ENCODE results near the gene NAA10.

Gene NAA10

GRCh38 chrX:153955228-153955732, 20.4 kb upstream of the NAA10 start:
- H3K4me3 ChIP-seq (ENCODE audit: low read length) = no peak overlapping the region
- no peak overlapping the region for H3K9ac ChIP-seq (ENCODE audit: low read depth, low read length)
- no peaks in the 10 kb centered on the region for H3K9me3 ChIP-seq (ENCODE audit: insufficient read depth, low read depth, low read length)
- H3K27ac ChIP-seq (ENCODE audit: low read depth, low read length) = no peak overlapping the region
- no peaks in the 10 kb centered on the region for H3K4me1 ChIP-seq (ENCODE audit: insufficient read depth, low read length)
- H3K36me3 ChIP-seq (ENCODE audit: insufficient read depth, low read length) = peaks cover 98% of the 10 kb centered on the region
- WGBS = 94% methylated on average over 12 of the region's 12 CpGs
- H3K27me3 ChIP-seq (ENCODE audit: insufficient read depth, low read length) = no peaks in the 10 kb centered on the region

- Histone ChIP-seq H3K4me3 (ENCODE audit: low read length) (no peak overlapping the region), H3K27me3 (ENCODE audit: insufficient read depth, low read length) (no peaks in the 10 kb centered on the region), H3K9ac (ENCODE audit: low read depth, low read length) (no peak overlapping the region), H3K27ac (ENCODE audit: low read depth, low read length) (no peak overlapping the region), H3K9me3 (ENCODE audit: insufficient read depth, low read depth, low read length) (no peaks in the 10 kb centered on the region), H3K36me3 (ENCODE audit: insufficient read depth, low read length) (peaks cover 98% of the 10 kb centered on the region), H3K4me1 (ENCODE audit: insufficient read depth, low read length) (no peaks in the 10 kb centered on the region)
- 95% methylated on average over 44 of the region's 44 CpGs for WGBS
These were observed 19.9 kb upstream of the NAA10 start for GRCh38 chrX:153954558-153955227.

- 92% methylated on average over 33 of the region's 33 CpGs for WGBS
- Histone ChIP-seq H3K9ac (ENCODE audit: low read depth, low read length) (no peak overlapping the region), H3K4me1 (ENCODE audit: insufficient read depth, low read length) (no peaks in the 10 kb centered on the region), H3K36me3 (ENCODE audit: insufficient read depth, low read length) (peaks cover 96% of the 10 kb centered on the region), H3K27me3 (ENCODE audit: insufficient read depth, low read length) (no peaks in the 10 kb centered on the region), H3K9me3 (ENCODE audit: insufficient read depth, low read depth, low read length) (no peaks in the 10 kb centered on the region), H3K4me3 (ENCODE audit: low read length) (no peak overlapping the region), H3K27ac (ENCODE audit: low read depth, low read length) (no peak overlapping the region; the same call in 1 of the 2 replicates)
These were observed 19.2 kb upstream of the NAA10 start for GRCh38 chrX:153953892-153954557.

- H3K27ac ChIP-seq (ENCODE audit: low read depth, low read length) = peak overlapping the region; percentile 79
- WGBS = 39% methylated on average over 32 of the region's 33 CpGs
- H3K4me3 ChIP-seq (ENCODE audit: low read length) = no peak overlapping the region
- H3K36me3 ChIP-seq (ENCODE audit: insufficient read depth, low read length) = peaks cover 90% of the 10 kb centered on the region
- no peak overlapping the region for H3K9ac ChIP-seq (ENCODE audit: low read depth, low read length)
- H3K4me1 ChIP-seq (ENCODE audit: insufficient read depth, low read length) = no peaks in the 10 kb centered on the region
- no peaks in the 10 kb centered on the region for H3K9me3 ChIP-seq (ENCODE audit: insufficient read depth, low read depth, low read length)
- H3K27me3 ChIP-seq (ENCODE audit: insufficient read depth, low read length) = no peaks in the 10 kb centered on the region
These were observed 18.5 kb upstream of the NAA10 start for GRCh38 chrX:153953342-153953830.

- H3K36me3 ChIP-seq (ENCODE audit: insufficient read depth, low read length) = peaks cover 86% of the 10 kb centered on the region
- H3K9me3 ChIP-seq (ENCODE audit: insufficient read depth, low read depth, low read length) = no peaks in the 10 kb centered on the region
- 0 out of 2 replicates have a peak, but pooled peaks cover 4% of the 10 kb centered on the region for H3K4me1 ChIP-seq (ENCODE audit: insufficient read depth, low read length)
- no peak overlapping the region for H3K9ac ChIP-seq (ENCODE audit: low read depth, low read length)
- H3K4me3 ChIP-seq (ENCODE audit: low read length) = no peak overlapping the region
- H3K27ac ChIP-seq (ENCODE audit: low read depth, low read length) = peak overlapping the region; percentile 79
- WGBS = 95% methylated on average over 32 of the region's 32 CpGs
- H3K27me3 ChIP-seq (ENCODE audit: insufficient read depth, low read length) = no peaks in the 10 kb centered on the region
These were observed 17.7 kb upstream of the NAA10 start for GRCh38 chrX:153952373-153953026.

GRCh38 chrX:153951683-153952372, 17.0 kb upstream of the NAA10 start:
- 0 out of 2 replicates have a peak, but pooled peaks cover 5% of the 10 kb centered on the region for H3K4me1 ChIP-seq (ENCODE audit: insufficient read depth, low read length)
- peaks cover 83% of the 10 kb centered on the region for H3K36me3 ChIP-seq (ENCODE audit: insufficient read depth, low read length)
- H3K27ac ChIP-seq (ENCODE audit: low read depth, low read length) = no peak overlapping the region; the same call in 1 of the 2 replicates
- no peaks in the 10 kb centered on the region for H3K9me3 ChIP-seq (ENCODE audit: insufficient read depth, low read depth, low read length)
- H3K27me3 ChIP-seq (ENCODE audit: insufficient read depth, low read length) = no peaks in the 10 kb centered on the region
- 94% methylated on average over 28 of the region's 28 CpGs for WGBS
- H3K9ac ChIP-seq (ENCODE audit: low read depth, low read length) = no peak overlapping the region
- H3K4me3 ChIP-seq (ENCODE audit: low read length) = no peak overlapping the region

GRCh38 chrX:153950127-153950526, 15.3 kb upstream of the NAA10 start:
- Histone ChIP-seq H3K4me1 (ENCODE audit: insufficient read depth, low read length) (0 out of 2 replicates have a peak, but pooled peaks cover 5% of the 10 kb centered on the region), H3K27me3 (ENCODE audit: insufficient read depth, low read length) (no peaks in the 10 kb centered on the region), H3K9ac (ENCODE audit: low read depth, low read length) (no peak overlapping the region), H3K4me3 (ENCODE audit: low read length) (no peak overlapping the region), H3K27ac (ENCODE audit: low read depth, low read length) (no peak overlapping the region), H3K9me3 (ENCODE audit: insufficient read depth, low read depth, low read length) (no peaks in the 10 kb centered on the region), H3K36me3 (ENCODE audit: insufficient read depth, low read length) (peaks cover 66% of the 10 kb centered on the region)
- WGBS = 89% methylated on average over 19 of the region's 19 CpGs

- H3K4me3 ChIP-seq (ENCODE audit: low read length) = no peak overlapping the region
- H3K27ac ChIP-seq (ENCODE audit: low read depth, low read length) = peak overlapping the region; percentile 84
- H3K9me3 ChIP-seq (ENCODE audit: insufficient read depth, low read depth, low read length) = no peaks in the 10 kb centered on the region
- H3K9ac ChIP-seq (ENCODE audit: low read depth, low read length) = no peak overlapping the region
- H3K4me1 ChIP-seq (ENCODE audit: insufficient read depth, low read length) = 0 out of 2 replicates have a peak, but pooled peaks cover 5% of the 10 kb centered on the region
- H3K27me3 ChIP-seq (ENCODE audit: insufficient read depth, low read length) = no peaks in the 10 kb centered on the region
- peaks cover 56% of the 10 kb centered on the region for H3K36me3 ChIP-seq (ENCODE audit: insufficient read depth, low read length)
- WGBS = 77% methylated on average over 25 of the region's 30 CpGs
These were observed 14.3 kb upstream of the NAA10 start for GRCh38 chrX:153948847-153949805.

GRCh38 chrX:153948002-153948466, 13.2 kb upstream of the NAA10 start:
- Histone ChIP-seq H3K4me3 (ENCODE audit: low read length) (no peak overlapping the region), H3K4me1 (ENCODE audit: insufficient read depth, low read length) (0 out of 2 replicates have a peak, but pooled peaks cover 5% of the 10 kb centered on the region), H3K9ac (ENCODE audit: low read depth, low read length) (0 out of 2 replicates have a peak overlapping the region, but pooled peaks have one; percentile 19), H3K9me3 (ENCODE audit: insufficient read depth, low read depth, low read length) (no peaks in the 10 kb centered on the region), H3K27me3 (ENCODE audit: insufficient read depth, low read length) (no peaks in the 10 kb centered on the region), H3K36me3 (ENCODE audit: insufficient read depth, low read length) (peaks cover 46% of the 10 kb centered on the region), H3K27ac (ENCODE audit: low read depth, low read length) (peak overlapping the region; percentile 84)
- WGBS = 55% methylated on average over 5 of the region's 10 CpGs
